ENCODE data around the gene FSCN2. TPM values are rescaled to one million over a fixed set of nuclear protein-coding genes. Genes with fewer than 3 reads are reported as not detected.

FSCN2 gene
- total and polyA plus RNA-seq, 5 donors = 0.45 to 0.63 (median 0.48) TPM

GRCh38 chr17:81574643-81574956 lies 46.4 kb downstream of the FSCN2 start:
- DNase-seq (peak in 1 of 3 donors; percentile 27), ATAC-seq (no peak)
- intact Hi-C loops (cut with DNase I) = no loop called here
- WGBS = 63% methylated on average over 8 of the region's 8 CpGs
- Histone ChIP-seq H3K4me1 (ENCODE audit: control insufficient read depth, insufficient read depth, low read length) (peaks cover 3% of the 10 kb centered on the region), H3K9me3 (ENCODE audit: control insufficient read depth, low read length) (no peaks in the 10 kb centered on the region), H3K27ac (ENCODE audit: low read length) (no peak overlapping the region), H3K4me3 (ENCODE audit: low read length) (no peak overlapping the region), H3K27me3 (ENCODE audit: control insufficient read depth, insufficient read depth) (no peaks in the 10 kb centered on the region)

- no peak overlapping the region for H3K4me3 ChIP-seq (ENCODE audit: low read length)
- 89% methylated on average over 3 of the region's 3 CpGs for WGBS
- H3K27me3 ChIP-seq (ENCODE audit: control insufficient read depth, insufficient read depth) = no peaks in the 10 kb centered on the region
- intact Hi-C loops (cut with DNase I) = no loop called here
- peaks cover 3% of the 10 kb centered on the region for H3K4me1 ChIP-seq (ENCODE audit: control insufficient read depth, insufficient read depth, low read length)
- no peaks in the 10 kb centered on the region for H3K9me3 ChIP-seq (ENCODE audit: control insufficient read depth, low read length)
- ATAC-seq (no peak), DNase-seq (no peak)
- H3K27ac ChIP-seq (ENCODE audit: low read length) = no peak overlapping the region
These were observed 47.7 kb downstream of the FSCN2 start for GRCh38 chr17:81575836-81576235.

GRCh38 chr17:81576621-81577277 lies 48.6 kb downstream of the FSCN2 start:
- DNase-seq (peak in 2 of 3 donors; percentile 47 to 51), ATAC-seq (peak in 1 of 2 donors; percentile 27)
- intact Hi-C loops (cut with DNase I) = no loop called here
- Histone ChIP-seq H3K4me3 (ENCODE audit: low read length) (no peak overlapping the region), H3K27ac (ENCODE audit: low read length) (no peak overlapping the region), H3K4me1 (ENCODE audit: control insufficient read depth, insufficient read depth, low read length) (peaks cover 3% of the 10 kb centered on the region), H3K9me3 (ENCODE audit: control insufficient read depth, low read length) (no peaks in the 10 kb centered on the region), H3K27me3 (ENCODE audit: control insufficient read depth, insufficient read depth) (no peaks in the 10 kb centered on the region)
- WGBS = 46% methylated on average over 16 of the region's 17 CpGs

- 75% methylated on average over 11 of the region's 11 CpGs for WGBS
- intact Hi-C loops (cut with DNase I) = no loop called here
- Histone ChIP-seq H3K27me3 (ENCODE audit: control insufficient read depth, insufficient read depth) (no peaks in the 10 kb centered on the region), H3K4me3 (ENCODE audit: low read length) (no peak overlapping the region), H3K4me1 (ENCODE audit: control insufficient read depth, insufficient read depth, low read length) (peaks cover 3% of the 10 kb centered on the region), H3K27ac (ENCODE audit: low read length) (no peak overlapping the region), H3K9me3 (ENCODE audit: control insufficient read depth, low read length) (no peaks in the 10 kb centered on the region)
- ATAC-seq = peak; percentile 6 to 7
- DNase-seq = peak in 1 of 3 donors; percentile 23
These were observed 49.3 kb downstream of the FSCN2 start for GRCh38 chr17:81577278-81578000.

GRCh38 chr17:81578038-81578441 lies 49.9 kb downstream of the FSCN2 start:
- DNase-seq = peak in 1 of 3 donors; percentile 26
- intact Hi-C loops (cut with DNase I) = no loop called here
- no peak overlapping the region for H3K27ac ChIP-seq (ENCODE audit: low read length)
- H3K27me3 ChIP-seq (ENCODE audit: control insufficient read depth, insufficient read depth) = no peaks in the 10 kb centered on the region
- WGBS = 93% methylated on average over 10 of the region's 10 CpGs
- no peak overlapping the region for H3K4me3 ChIP-seq (ENCODE audit: low read length)
- H3K4me1 ChIP-seq (ENCODE audit: control insufficient read depth, insufficient read depth, low read length) = peaks cover 3% of the 10 kb centered on the region
- no peak for ATAC-seq
- no peaks in the 10 kb centered on the region for H3K9me3 ChIP-seq (ENCODE audit: control insufficient read depth, low read length)

- Histone ChIP-seq H3K27me3 (ENCODE audit: control insufficient read depth, insufficient read depth) (no peaks in the 10 kb centered on the region), H3K27ac (ENCODE audit: low read length) (no peak overlapping the region), H3K9me3 (ENCODE audit: control insufficient read depth, low read length) (no peaks in the 10 kb centered on the region), H3K4me1 (ENCODE audit: control insufficient read depth, insufficient read depth, low read length) (peaks cover 3% of the 10 kb centered on the region), H3K4me3 (ENCODE audit: low read length) (no peak overlapping the region)
- DNase-seq (peak in 1 of 3 donors; percentile 6), ATAC-seq (no peak)
- intact Hi-C loops (cut with DNase I) = no loop called here
- WGBS = 95% methylated on average over 6 of the region's 6 CpGs
These were observed 50.5 kb downstream of the FSCN2 start for GRCh38 chr17:81578561-81579225.

- peak in 1 of 3 donors; percentile 21 for DNase-seq
- H3K4me3 ChIP-seq (ENCODE audit: low read length) = no peak overlapping the region
- no peak for ATAC-seq
- intact Hi-C loops (cut with DNase I) = no loop called here
- 86% methylated on average over 6 of the region's 6 CpGs for WGBS
- H3K4me1 ChIP-seq (ENCODE audit: control insufficient read depth, insufficient read depth, low read length) = peaks cover 3% of the 10 kb centered on the region
- no peaks in the 10 kb centered on the region for H3K27me3 ChIP-seq (ENCODE audit: control insufficient read depth, insufficient read depth)
- H3K9me3 ChIP-seq (ENCODE audit: control insufficient read depth, low read length) = no peaks in the 10 kb centered on the region
- H3K27ac ChIP-seq (ENCODE audit: low read length) = no peak overlapping the region
These were observed 51.1 kb downstream of the FSCN2 start for GRCh38 chr17:81579298-81579697.

GRCh38 chr17:81579821-81580321 lies 51.7 kb downstream of the FSCN2 start:
- Histone ChIP-seq H3K27me3 (ENCODE audit: control insufficient read depth, insufficient read depth) (no peaks in the 10 kb centered on the region), H3K9me3 (ENCODE audit: control insufficient read depth, low read length) (no peaks in the 10 kb centered on the region), H3K4me3 (ENCODE audit: low read length) (no peak overlapping the region), H3K4me1 (ENCODE audit: control insufficient read depth, insufficient read depth, low read length) (peaks cover 3% of the 10 kb centered on the region), H3K27ac (ENCODE audit: low read length) (no peak overlapping the region)
- ATAC-seq (peak; percentile 50 to 57), DNase-seq (peak in 1 of 3 donors; percentile 48)
- 66% methylated on average over 10 of the region's 10 CpGs for WGBS
- intact Hi-C loops (cut with DNase I) = no loop called here

- H3K9me3 ChIP-seq (ENCODE audit: control insufficient read depth, low read length) = no peaks in the 10 kb centered on the region
- H3K4me1 ChIP-seq (ENCODE audit: control insufficient read depth, insufficient read depth, low read length) = peaks cover 3% of the 10 kb centered on the region
- H3K4me3 ChIP-seq (ENCODE audit: low read length) = no peak overlapping the region
- no peaks in the 10 kb centered on the region for H3K27me3 ChIP-seq (ENCODE audit: control insufficient read depth, insufficient read depth)
- DNase-seq (peak in 1 of 3 donors; percentile 38), ATAC-seq (peak; percentile 4 to 9)
- no peak overlapping the region for H3K27ac ChIP-seq (ENCODE audit: low read length)
- WGBS = 67% methylated on average over 6 of the region's 6 CpGs
- intact Hi-C loops (cut with DNase I) = no loop called here
These were observed 52.3 kb downstream of the FSCN2 start for GRCh38 chr17:81580481-81580880.

- H3K27ac ChIP-seq (ENCODE audit: low read length) = no peak overlapping the region
- no peak overlapping the region for H3K4me3 ChIP-seq (ENCODE audit: low read length)
- H3K9me3 ChIP-seq (ENCODE audit: control insufficient read depth, low read length) = no peaks in the 10 kb centered on the region
- no peak for ATAC-seq
- WGBS = 70% methylated on average over 8 of the region's 8 CpGs
- intact Hi-C loops (cut with DNase I) = no loop called here
- no peaks in the 10 kb centered on the region for H3K27me3 ChIP-seq (ENCODE audit: control insufficient read depth, insufficient read depth)
- peak in 1 of 3 donors; percentile 30 for DNase-seq
- peaks cover 2% of the 10 kb centered on the region for H3K4me1 ChIP-seq (ENCODE audit: control insufficient read depth, insufficient read depth, low read length)
These were observed 53.6 kb downstream of the FSCN2 start for GRCh38 chr17:81581758-81582157.

- DNase-seq (no peak), ATAC-seq (no peak)
- H3K27me3 ChIP-seq (ENCODE audit: control insufficient read depth, insufficient read depth) = no peaks in the 10 kb centered on the region
- no peaks in the 10 kb centered on the region for H3K4me1 ChIP-seq (ENCODE audit: control insufficient read depth, insufficient read depth, low read length)
- 90% methylated on average over 5 of the region's 5 CpGs for WGBS
- H3K4me3 ChIP-seq (ENCODE audit: low read length) = no peak overlapping the region
- intact Hi-C loops (cut with DNase I) = no loop called here
- H3K9me3 ChIP-seq (ENCODE audit: control insufficient read depth, low read length) = no peaks in the 10 kb centered on the region
- no peak overlapping the region for H3K27ac ChIP-seq (ENCODE audit: low read length)
These were observed 54.2 kb downstream of the FSCN2 start for GRCh38 chr17:81582341-81582740.

Measured in right cardiac atrium (tissue), 5 donors.